GM12878 (cell line): Measurements from ENCODE around the gene EFCAB8. TPM values are rescaled to one million over a fixed set of nuclear protein-coding genes. Genes with fewer than 3 reads are reported as not detected.

Experiments used
- ATAC-seq: fragments of 200-7000 bp; cut with Tn5 transposase; 3 replicates; pipeline ENCODE4 v1.9.1; 2020; ENCODE audit warnings: mild to moderate bottlenecking, moderate library complexity
- BruUV-seq: library from RNA; stranded (reverse); fragments of 400-500 nt; replicated peaks from 2 replicates; lab custom pipeline; 2021; lab: Mats Ljungman, UMichigan
- CTCF ChIA-PET: fragments of 300-600 bp; sonication (Branson Sonifier 250); formaldehyde crosslinking; extraction: SDS; loops from one replicate; lab custom pipeline; 2021; ENCODE audit warnings: inconsistent platforms; lab: Yijun Ruan, JAX
- POLR2A ChIA-PET: fragments of 350-600 bp; formaldehyde crosslinking; extraction: SDS; loops from one replicate; lab custom pipeline; 2021; ENCODE audit warnings: inconsistent platforms; lab: Charles Lee
- RAD21 ChIA-PET: fragments of 300-600 bp; sonication (Branson Sonifier 250); formaldehyde crosslinking; loops from one replicate; lab custom pipeline; 2023; ENCODE audit warnings: antibody characterized with exemption; ENCODE audit not compliant: unreplicated experiment; lab: Charles Lee
- SMC1A ChIA-PET: fragments of 300-600 bp; sonication (Branson Sonifier 250); formaldehyde crosslinking; loops from one replicate; lab custom pipeline; 2023; ENCODE audit not compliant: unreplicated experiment, uncharacterized antibody; lab: Charles Lee
- DNase-seq: peaks from one replicate; pipeline ENCODE4 v3.0.0-alpha.2; 2011; ENCODE audit warnings: low read depth, low spot score
- FAIRE-seq: peaks from 3 replicates; lab custom pipeline; 2011; peaks lifted over from hg19 to GRCh38; lab: Jason Lieb, UNC
- H2AFZ ChIP-seq: 2 replicates; pipeline ENCODE4 v1.6.0; 2011; ENCODE audit warnings: low read depth, low read length, control low read depth; ENCODE audit not compliant: control insufficient read depth
- H3K27ac ChIP-seq: 2 replicates; pipeline ENCODE4 v1.5.1; 2011; ENCODE audit warnings: control low read depth; ENCODE audit not compliant: control insufficient read depth, insufficient read depth
- H3K27me3 ChIP-seq, 2 experiments: replicated peaks in 1 of 2; 2 replicates each; pipeline versions ENCODE4 v1.6.0 to v1.6.1; 2011; ENCODE audit warnings: low read length in 1 of 2; ENCODE audit not compliant: control insufficient read depth in 2 of 2, insufficient read depth in 2 of 2
- H3K36me3 ChIP-seq, 2 experiments: 2 replicates each; pipeline ENCODE4 v1.5.1; 2011; ENCODE audit warnings: low read length in 1 of 2; ENCODE audit not compliant: control insufficient read depth in 2 of 2, insufficient read depth in 2 of 2
- H3K4me1 ChIP-seq: 2 replicates; pipeline ENCODE4 v1.6.1; 2011; ENCODE audit warnings: mild to moderate bottlenecking, low read length, moderate library complexity, mixed read lengths; ENCODE audit not compliant: control insufficient read depth, insufficient read depth
- H3K4me2 ChIP-seq: 2 replicates; pipeline ENCODE4 v1.6.0; 2011; ENCODE audit warnings: control low read depth; ENCODE audit not compliant: control insufficient read depth, insufficient read depth
- H3K4me3 ChIP-seq: fragments of 200-600 bp; sonication (generic); 2 replicates; pipeline ENCODE4 v1.5.1; 2016
- H3K79me2 ChIP-seq: 2 replicates; pipeline ENCODE4 v1.6.0; 2011; ENCODE audit warnings: low read length; ENCODE audit not compliant: control insufficient read depth, insufficient read depth
- H3K9ac ChIP-seq: 2 replicates; pipeline ENCODE4 v1.8.0; 2011; ENCODE audit warnings: low read length, control low read depth, mixed read lengths; ENCODE audit not compliant: control insufficient read depth, insufficient read depth
- H3K9me3 ChIP-seq: replicated peaks from 3 replicates; pipeline ENCODE4 v1.5.1; 2011; ENCODE audit warnings: mild to moderate bottlenecking, low read length; ENCODE audit not compliant: control insufficient read depth, insufficient read depth
- H4K20me1 ChIP-seq: 2 replicates; pipeline ENCODE4 v1.6.0; 2011; ENCODE audit not compliant: control insufficient read depth, insufficient read depth
- BACH1 ChIP-seq: fragments of 450-650 bp; IDR thresholded peaks from 2 replicates; pipeline ENCODE4 v1.6.1; 2017; ENCODE audit warnings: mild to moderate bottlenecking, borderline replicate concordance
- BRCA1 ChIP-seq: IDR thresholded peaks from 2 replicates; pipeline ENCODE4 v1.6.1; 2011; ENCODE audit warnings: low read depth, low read length, improper control_type of control experiment
- CBFB ChIP-seq: IDR thresholded peaks from 2 replicates; pipeline ENCODE4 v1.6.1; 2016; ENCODE audit warnings: antibody characterized with exemption, low read depth
- IKZF1 ChIP-seq: fragments of 450-650 bp; conservative IDR thresholded peaks from 2 replicates; pipeline ENCODE4 v1.6.1; 2017; ENCODE audit warnings: antibody characterized with exemption, mild to moderate bottlenecking
- RAD21 ChIP-seq: IDR thresholded peaks from 2 replicates; pipeline ENCODE4 v1.6.1; 2011; ENCODE audit warnings: mild to moderate bottlenecking, low read depth, low read length, moderate library complexity; ENCODE audit not compliant: insufficient read depth
- RFX5 ChIP-seq: IDR thresholded peaks from 2 replicates; pipeline ENCODE4 v1.6.1; 2011; ENCODE audit warnings: low read depth, low read length, improper control_type of control experiment
- RUNX3 ChIP-seq: IDR thresholded peaks from 2 replicates; pipeline ENCODE4 v1.6.1; 2012; ENCODE audit warnings: low read length, inconsistent platforms
- SUPT20H ChIP-seq: IDR thresholded peaks from 2 replicates; pipeline ENCODE4 v1.6.1; 2011; ENCODE audit warnings: low read depth, mild to moderate bottlenecking, low read length, moderate library complexity, borderline replicate concordance; ENCODE audit not compliant: control insufficient read depth
- TCF3 ChIP-seq: IDR thresholded peaks from 2 replicates; pipeline ENCODE4 v1.6.1; 2012; ENCODE audit warnings: low read depth, mild to moderate bottlenecking, low read length, borderline replicate concordance; ENCODE audit not compliant: insufficient read depth
- ZBTB40 ChIP-seq: fragments of 450-650 bp; IDR thresholded peaks from 2 replicates; pipeline ENCODE4 v1.6.1; 2016; ENCODE audit warnings: mild to moderate bottlenecking, moderate library complexity, borderline replicate concordance
- ZNF217 ChIP-seq: fragments of 450-650 bp; IDR thresholded peaks from 2 replicates; pipeline ENCODE4 v1.6.1; 2017; ENCODE audit warnings: antibody characterized with exemption, mild to moderate bottlenecking
- WGBS: methylation state at CpG from one replicate; pipeline ENCODE4 v1.1.6; 2016; ENCODE audit warnings: low lambda C conversion rate; ENCODE audit not compliant: insufficient replicate concordance, insufficient coverage; ENCODE audit errors: missing lambda C conversion rate; 5-methylcytosine and 5-hydroxymethylcytosine counted together
- in situ Hi-C: fragments of 300-500 bp; cut with MboI; formaldehyde crosslinking; loops from 9 replicates; pipeline ENCODE4 v1.14.3; 2018; ENCODE audit warnings: mixed read lengths
- intact Hi-C: fragments of 100-400 bp; cut with micrococcal nuclease; formaldehyde crosslinking; loops from one replicate; pipeline ENCODE4 v1.14.2; 2022; ENCODE audit not compliant: unreplicated experiment
- polyA plus RNA-seq, 11 experiments: library from polyadenylated mRNA; depleted of rRNA in 4 of 11; unstranded in 6 of 11; stranded (reverse) in 5 of 11; fragments of >200 nt; fragmentation: Nextera tagmentation in 4 of 11; fragmentation: Illumina TruSeq in 1 of 11; extraction: Ambion mirVana in 4 of 11; extraction: Trizol in 1 of 11; gene quantifications; 1 replicate in 1 of 11; 2 replicates in 10 of 11; pipeline versions ENCODE4 v1.2.1 to v1.2.3, GENCODE V29; 2011 to 2016; ENCODE audit warnings: inconsistent platforms in 2 of 11, missing spikeins in 2 of 11, low read depth in 1 of 11
- total RNA-seq, 4 experiments: library from RNA; depleted of rRNA in 3 of 4; stranded (reverse); fragments of >200 nt in 3 of 4; fragmentation: Illumina TruSeq in 1 of 4; extraction: Trizol in 1 of 4; gene quantifications; 2 replicates each; pipeline versions ENCODE4 v1.2.1 to v1.2.3, GENCODE V29; 2013 to 2021

EFCAB8 gene
- total and polyA plus RNA-seq, 10 of the 15 experiments (the other 5 are each of a cell fraction or from before 2014, with no cell fraction given) = 0.04 to 0.18 (median 0.06) TPM; not detected in 4

- H3K4me2 ChIP-seq = no peak overlapping the region
- ATAC-seq (no peak), DNase-seq (no peak), FAIRE-seq (peak; percentile 13)
- no TSS peak for BruUV-seq
- H3K4me1 ChIP-seq = no peaks in the 10 kb centered on the region
- intact Hi-C loops (no loop called here), in situ Hi-C loops (no loop called here)
- no peaks in the 10 kb centered on the region for H3K79me2 ChIP-seq
- no peaks in the 10 kb centered on the region for H3K36me3 ChIP-seq
- TF ChIP-seq BACH1 (no peak), RUNX3 (no peak), IKZF1 (no peak), ZBTB40 (no peak), BRCA1 (no peak), ZNF217 (no peak), CBFB (no peak), RAD21 (no peak), RFX5 (no peak), SUPT20H (no peak), TCF3 (no peak)
- H2AFZ ChIP-seq = no peak overlapping the region
- RAD21 ChIA-PET = no interaction called here
- H3K9ac ChIP-seq = no peak overlapping the region
- 25% methylated on average over 2 of the region's 2 CpGs for WGBS
- H3K4me3 ChIP-seq = no peak overlapping the region
- no peak overlapping the region for H3K27ac ChIP-seq
- CTCF ChIA-PET = no interaction called here
- no peaks in the 10 kb centered on the region for H3K9me3 ChIP-seq
- H3K27me3 ChIP-seq = no peaks in the 10 kb centered on the region
- H4K20me1 ChIP-seq = no peaks in the 10 kb centered on the region
- POLR2A ChIA-PET = no interaction called here
- SMC1A ChIA-PET = no interaction called here
Observed at GRCh38 chr20:32997431-32997830, 138.7 kb downstream of the EFCAB8 start.
